Measurements from ENCODE around the gene ISX.

ISX gene

GRCh38 chr22:35065796-35066218 lies at the start of gene ISX:
ISX (plus strand) TSS chr22:35066158; CDS start chr22:35067088, 930 bp downstream.
- no peak for TF ChIP-seq CTCF (IDR thresholded peaks at IDR 0.05; ENCODE audit: control insufficient read depth, insufficient read depth, low read depth, low read length, missing control alignments)
- no peak within 1 kb of the TSS for H3K4me3 ChIP-seq (ENCODE audit: control insufficient read depth, low read depth, low read length)
- DNase-seq (ENCODE audit: low read depth), result no peak

GRCh38 chr22:35016909-35017308 lies 49.0 kb upstream of the ISX start:
- no peak for DNase-seq (ENCODE audit: low read depth)
- no peak for TF ChIP-seq CTCF (IDR thresholded peaks at IDR 0.05; ENCODE audit: control insufficient read depth, insufficient read depth, low read depth, low read length, missing control alignments)
- no peak overlapping the region for H3K4me3 ChIP-seq (ENCODE audit: control insufficient read depth, low read depth, low read length)

- H3K4me3 ChIP-seq (ENCODE audit: control insufficient read depth, low read depth, low read length), result no peak overlapping the region
- no peak for TF ChIP-seq CTCF (IDR thresholded peaks at IDR 0.05; ENCODE audit: control insufficient read depth, insufficient read depth, low read depth, low read length, missing control alignments)
- no peak for DNase-seq (ENCODE audit: low read depth)
Measured at GRCh38 chr22:35018995-35019394, 47.0 kb upstream of the ISX start.

- DNase-seq (ENCODE audit: low read depth), result no peak
- H3K4me3 ChIP-seq (ENCODE audit: control insufficient read depth, low read depth, low read length), result no peak overlapping the region
- TF ChIP-seq CTCF (IDR thresholded peaks at IDR 0.05; ENCODE audit: control insufficient read depth, insufficient read depth, low read depth, low read length, missing control alignments), result no peak
Measured at GRCh38 chr22:35020517-35020916, 45.4 kb upstream of the ISX start.

- TF ChIP-seq CTCF (IDR thresholded peaks at IDR 0.05; ENCODE audit: control insufficient read depth, insufficient read depth, low read depth, low read length, missing control alignments), result no peak
- no peak for DNase-seq (ENCODE audit: low read depth)
- no peak overlapping the region for H3K4me3 ChIP-seq (ENCODE audit: control insufficient read depth, low read depth, low read length)
Measured at GRCh38 chr22:35021161-35021560, 44.8 kb upstream of the ISX start.

- H3K4me3 ChIP-seq (ENCODE audit: control insufficient read depth, low read depth, low read length), result no peak overlapping the region
- DNase-seq (ENCODE audit: low read depth), result no peak
- TF ChIP-seq CTCF (IDR thresholded peaks at IDR 0.05; ENCODE audit: control insufficient read depth, insufficient read depth, low read depth, low read length, missing control alignments), result no peak
Measured at GRCh38 chr22:35022291-35022690, 43.7 kb upstream of the ISX start.

Data from AG09309 (cell line).